ENCODE measurements around the gene TENT4B. TPM values are rescaled to one million over a fixed set of nuclear protein-coding genes. Genes with fewer than 3 reads are reported as not detected.

The TENT4B gene
- total and polyA plus RNA-seq, 8 donors = 14.8 to 19.0 (median 15.9) TPM

GRCh38 chr16:50271148-50272041 lies 118.3 kb downstream of the TENT4B start:
- DNase-seq = peak in 2 of 4 donors; percentile 32 to 54
- Histone ChIP-seq H3K4me1 (peaks cover 6 to 94% of the 10 kb centered on the region in 2 donors), H3K27ac (no peak overlapping the region), H3K4me3 (no peak overlapping the region), H3K36me3 (no peaks in the 10 kb centered on the region), H3K27me3 (no peaks in the 10 kb centered on the region), H3K9me3 (no peaks in the 10 kb centered on the region)
- intact Hi-C loops (cut with DNase I) = no loop called here
- ATAC-seq = no peak
- no peak for TF ChIP-seq CTCF (IDR thresholded peaks at IDR 0.05)

GRCh38 chr16:50272111-50272571 lies 119.0 kb downstream of the TENT4B start:
- Histone ChIP-seq H3K9me3 (no peaks in the 10 kb centered on the region), H3K27ac (peak overlapping the region in 1 of 2 donors; percentile 20), H3K36me3 (no peaks in the 10 kb centered on the region), H3K4me3 (no peak overlapping the region), H3K4me1 (peaks cover 0 to 92% of the 10 kb centered on the region in 2 donors), H3K27me3 (no peaks in the 10 kb centered on the region)
- no peak for TF ChIP-seq CTCF (IDR thresholded peaks at IDR 0.05)
- DNase-seq (peak in 2 of 4 donors; percentile 47 to 48), ATAC-seq (no peak)
- intact Hi-C loops (cut with DNase I) = no loop called here

- Histone ChIP-seq H3K36me3 (no peaks in the 10 kb centered on the region), H3K4me1 (peaks cover 0 to 91% of the 10 kb centered on the region in 2 donors), H3K9me3 (no peaks in the 10 kb centered on the region), H3K27me3 (no peaks in the 10 kb centered on the region), H3K27ac (peak overlapping the region in 1 of 2 donors; percentile 89), H3K4me3 (no peak overlapping the region)
- peak in 2 of 4 donors; percentile 23 to 29 for DNase-seq
- intact Hi-C loops (cut with DNase I) = no loop called here
- no peak for ATAC-seq
- no peak for TF ChIP-seq CTCF (IDR thresholded peaks at IDR 0.05)
Observed at GRCh38 chr16:50272687-50273381, 119.7 kb downstream of the TENT4B start.

- H3K9me3 ChIP-seq = no peaks in the 10 kb centered on the region
- intact Hi-C loops (cut with DNase I) = no loop called here
- TF ChIP-seq CTCF (IDR thresholded peaks at IDR 0.05) = no peak
- no peak overlapping the region for H3K4me3 ChIP-seq
- peak in 2 of 4 donors; percentile 28 to 30 for DNase-seq
- no peaks in the 10 kb centered on the region for H3K27me3 ChIP-seq
- H3K27ac ChIP-seq = peak overlapping the region in 1 of 2 donors; percentile 89
- H3K4me1 ChIP-seq = peaks cover 0 to 91% of the 10 kb centered on the region in 2 donors
- no peak for ATAC-seq
- H3K36me3 ChIP-seq = no peaks in the 10 kb centered on the region
Observed at GRCh38 chr16:50273382-50273690, 120.2 kb downstream of the TENT4B start.

GRCh38 chr16:50273888-50274325 lies 120.8 kb downstream of the TENT4B start:
- DNase-seq (peak in 2 of 4 donors; percentile 67 to 68), ATAC-seq (peak; percentile 21)
- intact Hi-C loops (cut with DNase I) = no loop called here
- Histone ChIP-seq H3K4me1 (peaks cover 0 to 91% of the 10 kb centered on the region in 2 donors), H3K9me3 (no peaks in the 10 kb centered on the region), H3K27ac (peak overlapping the region; percentile 79 to 89), H3K4me3 (peak overlapping the region in 1 of 2 donors; percentile 58), H3K27me3 (no peaks in the 10 kb centered on the region), H3K36me3 (no peaks in the 10 kb centered on the region)
- no peak for TF ChIP-seq CTCF (IDR thresholded peaks at IDR 0.05)

All from left lung (tissue), 10 donors.